ENCODE results near the gene ABCA6.

Gene ABCA6

GRCh38 chr17:69064476-69064875 lies 77.2 kb downstream of the ABCA6 start:
- no peak for TF ChIP-seq CTCF (conservative IDR thresholded peaks at IDR 0.05; ENCODE audit: low read depth, low read length)
- DNase-seq (ENCODE audit: low read depth), result no peak
- H3K4me3 ChIP-seq (ENCODE audit: low read length), result no peak overlapping the region

- no peak overlapping the region for H3K4me3 ChIP-seq (ENCODE audit: low read length)
- TF ChIP-seq CTCF (conservative IDR thresholded peaks at IDR 0.05; ENCODE audit: low read depth, low read length), result no peak
- DNase-seq (ENCODE audit: low read depth), result no peak
Measured at GRCh38 chr17:69064001-69064400, 77.7 kb downstream of the ABCA6 start.

- H3K4me3 ChIP-seq (ENCODE audit: low read length), result no peak overlapping the region
- no peak for TF ChIP-seq CTCF (conservative IDR thresholded peaks at IDR 0.05; ENCODE audit: low read depth, low read length)
- DNase-seq (ENCODE audit: low read depth), result no peak
Measured at GRCh38 chr17:69062860-69063581, 78.7 kb downstream of the ABCA6 start.

- H3K4me3 ChIP-seq (ENCODE audit: low read length), result no peak overlapping the region
- no peak for DNase-seq (ENCODE audit: low read depth)
- TF ChIP-seq CTCF (conservative IDR thresholded peaks at IDR 0.05; ENCODE audit: low read depth, low read length), result no peak
Measured at GRCh38 chr17:69061721-69062556, 79.8 kb downstream of the ABCA6 start.

GRCh38 chr17:69060822-69061221 lies 80.9 kb downstream of the ABCA6 start, which contains the start of gene ABCA9:
Gene ABCA9, minus strand, starts transcription at chr17:69060927. Its CDS starts 9,801 bp downstream, at chr17:69051126.
- no peak for TF ChIP-seq CTCF (conservative IDR thresholded peaks at IDR 0.05; ENCODE audit: low read depth, low read length)
- no peak for DNase-seq (ENCODE audit: low read depth)
- no peak within 1 kb of the TSS for H3K4me3 ChIP-seq (ENCODE audit: low read length)

- no peak for DNase-seq (ENCODE audit: low read depth)
- TF ChIP-seq CTCF (conservative IDR thresholded peaks at IDR 0.05; ENCODE audit: low read depth, low read length), result no peak
- no peak overlapping the region for H3K4me3 ChIP-seq (ENCODE audit: low read length)
Measured at GRCh38 chr17:69059458-69060175, 82.1 kb downstream of the ABCA6 start.

Measured in retinal pigment epithelial cell (primary cell).